HG03457 (cell line): ENCODE measurements around the gene PSMD13.
A peak's percentile ranks its signal among the peaks of the same experiment; 100 is the strongest.
"Not testable (repeated sequence)": the region's sequence is repeated elsewhere in the genome, so short reads cannot be mapped to it uniquely, and the experiment has no call there.

Experiments
- ATAC-seq: cut with Tn5 transposase; IDR thresholded peaks from one replicate; pipeline ENCODE4 v1.9.1; 2021; ENCODE audit warnings: moderate number of reproducible peaks; ENCODE audit not compliant: unreplicated experiment

The PSMD13 gene

GRCh38 chr11:216081-216974 is 20.4 kb upstream of the PSMD13 start:
- no peak for ATAC-seq

DNA sequence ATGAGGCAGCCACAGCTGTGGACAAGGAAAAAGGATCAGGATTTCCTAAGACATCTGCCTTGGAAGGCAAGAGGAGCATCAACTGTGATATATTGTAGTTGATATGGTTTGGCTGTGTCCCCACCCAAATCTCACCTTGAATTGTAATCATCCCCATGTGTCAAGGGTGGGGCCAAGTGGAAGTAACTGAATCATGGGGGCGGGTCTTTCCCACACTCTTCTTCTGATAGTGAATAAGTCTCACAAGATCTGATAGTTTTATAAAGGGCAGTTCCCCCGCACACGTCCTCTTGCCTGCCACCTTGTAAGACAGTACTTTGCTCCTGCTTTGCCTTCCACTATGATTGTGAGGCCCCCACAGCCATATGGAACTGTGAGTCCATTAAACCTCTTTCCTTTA is 19.1 kb upstream of the PSMD13 start:
- ATAC-seq = no peak

GRCh38 chr11:218815-219593 is 17.8 kb upstream of the PSMD13 start:
- no peak for ATAC-seq

DNA sequence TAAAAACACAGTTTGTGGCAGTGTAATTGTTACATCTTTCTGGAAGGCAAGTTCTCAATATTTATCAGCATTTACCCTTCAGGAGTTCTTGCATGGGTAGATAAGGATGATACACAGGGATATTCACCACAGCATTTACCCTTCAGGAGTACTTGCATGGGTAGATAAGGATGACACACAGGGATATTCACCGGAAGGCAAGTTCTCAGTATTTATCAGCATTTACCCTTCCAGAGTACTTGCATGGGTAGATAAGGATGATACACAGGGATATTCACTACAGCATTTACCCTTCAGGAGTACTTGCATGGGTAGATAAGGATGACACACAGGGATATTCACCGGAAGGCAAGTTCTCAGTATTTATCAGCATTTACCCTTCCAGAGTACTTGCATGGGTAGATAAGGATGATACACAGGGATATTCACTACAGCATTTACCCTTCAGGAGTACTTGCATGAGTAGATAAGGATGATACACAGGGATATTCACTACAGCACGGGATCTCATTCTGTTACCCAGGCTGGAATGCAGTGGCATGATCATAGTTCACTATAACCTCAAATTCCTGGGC is 16.0 kb upstream of the PSMD13 start:
- not testable (repeated sequence) for ATAC-seq

- ATAC-seq = no peak
Measured at GRCh38 chr11:221539-221938, 15.2 kb upstream of the PSMD13 start.

DNA sequence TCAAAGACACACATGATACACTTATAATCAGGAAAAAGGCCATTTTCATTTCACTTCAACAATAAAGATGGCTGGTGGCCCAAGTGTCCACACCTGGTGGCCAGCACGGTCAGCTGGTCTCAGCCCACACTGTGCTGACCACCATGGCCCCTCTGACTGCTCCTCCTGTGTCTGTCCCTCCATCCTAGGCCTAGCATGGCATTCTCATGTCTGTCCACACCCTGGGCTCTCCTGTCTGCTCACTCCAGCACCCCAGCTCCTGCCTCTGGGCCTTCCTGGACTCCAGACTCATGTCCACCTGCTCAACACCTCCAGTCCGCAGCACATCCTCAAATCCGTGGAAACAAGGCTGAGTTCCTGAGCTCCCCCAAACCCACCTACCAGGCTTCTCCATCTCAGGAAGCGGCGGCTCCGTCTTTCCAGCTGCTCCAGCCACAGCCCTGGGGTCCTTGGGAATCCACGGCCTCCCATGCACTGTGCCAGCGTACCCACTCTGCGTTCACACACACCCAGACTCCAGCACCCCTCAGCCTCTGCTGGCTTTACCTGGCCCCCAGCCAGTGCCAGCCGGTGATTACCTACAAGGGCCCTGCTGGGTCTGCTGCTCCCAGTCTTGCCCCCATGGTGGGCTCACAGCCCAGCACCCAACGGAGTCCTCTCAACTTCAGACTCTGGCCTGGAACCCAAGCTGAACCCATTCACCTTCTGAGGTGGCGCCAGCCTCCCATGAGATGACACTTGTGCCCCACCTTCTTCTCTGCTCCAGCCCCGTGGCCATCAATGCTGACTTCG is 14.6 kb upstream of the PSMD13 start:
- no peak for ATAC-seq

- ATAC-seq = no peak
Measured at GRCh38 chr11:223026-223789, 13.6 kb upstream of the PSMD13 start.

DNA sequence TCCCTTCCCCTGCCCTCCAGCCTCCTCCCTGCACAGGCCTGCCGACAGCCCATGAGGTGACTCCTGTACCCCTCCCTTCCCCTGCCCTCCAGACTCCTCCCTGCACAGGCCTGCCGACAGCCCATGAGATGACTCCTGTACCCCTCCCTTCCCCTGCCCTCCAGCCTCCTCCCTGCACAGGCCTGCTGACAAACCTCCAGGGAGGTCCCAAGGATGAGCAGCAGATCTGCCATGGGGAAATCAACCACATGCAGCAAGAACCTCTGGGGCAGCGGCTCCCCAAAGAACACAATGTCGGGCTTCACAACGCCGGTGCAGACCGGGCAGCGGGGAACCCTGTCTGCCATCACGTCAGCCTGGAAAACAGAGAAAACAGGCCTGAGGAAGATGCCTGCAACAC is 12.9 kb upstream of the PSMD13 start:
- ATAC-seq = no peak

- ATAC-seq = no peak
Measured at GRCh38 chr11:224424-224823, 12.4 kb upstream of the PSMD13 start.

GRCh38 chr11:225734-226453 is 10.9 kb upstream of the PSMD13 start:
- ATAC-seq = no peak

DNA sequence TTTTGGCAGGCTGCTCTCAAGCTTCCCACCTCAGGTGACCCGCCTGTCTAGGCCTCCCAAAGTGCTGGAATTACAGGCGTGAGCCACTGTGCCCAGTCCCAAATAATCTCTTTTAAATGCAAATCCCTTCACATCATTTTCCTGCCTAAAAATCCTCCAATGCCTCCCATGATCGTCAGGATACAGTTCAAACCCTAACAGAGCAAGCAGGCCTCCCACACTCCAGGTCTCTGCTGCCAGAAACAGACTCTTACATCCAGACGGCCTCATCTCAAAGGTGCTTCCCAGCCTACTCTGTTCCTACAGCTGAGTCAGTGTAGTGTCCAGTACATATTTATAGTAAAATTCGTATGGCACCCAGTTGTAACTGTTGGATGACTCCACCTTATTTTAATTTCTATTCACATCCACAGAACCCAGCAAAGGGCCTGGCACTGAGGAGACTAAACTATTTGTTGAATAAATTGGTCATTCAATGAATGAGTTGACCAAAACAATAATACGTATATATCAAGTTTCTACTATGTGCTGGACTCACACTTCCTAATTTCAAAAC is 8.9 kb upstream of the PSMD13 start:
- no peak for ATAC-seq

- ATAC-seq = no peak
Measured at GRCh38 chr11:230431-230830, 6.3 kb upstream of the PSMD13 start.

- ATAC-seq = no peak
Measured at GRCh38 chr11:232783-233565, 3.8 kb upstream of the PSMD13 start.

DNA sequence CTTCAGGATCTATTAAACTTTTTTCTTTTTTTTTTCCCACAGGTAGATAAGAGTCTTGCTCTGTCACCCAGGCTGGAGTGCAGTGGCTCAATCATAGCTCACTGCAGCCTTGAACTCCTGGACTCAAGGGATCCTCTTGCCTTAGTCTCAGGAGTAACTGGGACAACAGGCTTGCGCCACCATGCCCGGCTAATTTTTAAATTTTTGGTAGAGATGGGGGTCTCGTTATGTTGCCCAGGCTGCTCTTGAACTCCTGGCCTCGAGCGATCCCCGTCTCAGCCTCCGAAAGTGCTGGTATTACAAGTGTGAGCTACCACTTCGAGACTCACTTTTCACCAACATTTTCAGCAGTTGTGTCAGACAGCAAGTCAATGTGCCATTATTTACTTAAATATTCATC is 1.6 kb upstream of the PSMD13 start:
- ATAC-seq = no peak

DNA sequence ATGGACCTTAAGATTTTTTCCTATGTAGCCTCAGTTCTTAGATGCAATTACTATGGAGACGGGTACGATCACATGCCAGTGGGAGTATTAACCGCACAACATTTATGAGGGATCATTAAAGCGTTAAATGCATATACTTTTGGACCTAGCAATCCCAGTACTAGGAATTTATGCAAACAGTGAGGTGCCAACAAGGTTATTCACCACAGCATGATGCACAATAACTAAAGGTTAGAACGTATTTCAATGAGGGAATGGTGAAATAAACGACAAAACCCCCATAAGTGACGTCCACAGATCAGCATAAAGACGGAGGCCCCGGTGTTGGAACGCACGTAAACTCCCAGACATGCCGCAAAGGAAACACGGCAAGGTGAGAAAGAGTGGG is 1.2 kb upstream of the PSMD13 start:
- peak; percentile 5 for ATAC-seq

DNA sequence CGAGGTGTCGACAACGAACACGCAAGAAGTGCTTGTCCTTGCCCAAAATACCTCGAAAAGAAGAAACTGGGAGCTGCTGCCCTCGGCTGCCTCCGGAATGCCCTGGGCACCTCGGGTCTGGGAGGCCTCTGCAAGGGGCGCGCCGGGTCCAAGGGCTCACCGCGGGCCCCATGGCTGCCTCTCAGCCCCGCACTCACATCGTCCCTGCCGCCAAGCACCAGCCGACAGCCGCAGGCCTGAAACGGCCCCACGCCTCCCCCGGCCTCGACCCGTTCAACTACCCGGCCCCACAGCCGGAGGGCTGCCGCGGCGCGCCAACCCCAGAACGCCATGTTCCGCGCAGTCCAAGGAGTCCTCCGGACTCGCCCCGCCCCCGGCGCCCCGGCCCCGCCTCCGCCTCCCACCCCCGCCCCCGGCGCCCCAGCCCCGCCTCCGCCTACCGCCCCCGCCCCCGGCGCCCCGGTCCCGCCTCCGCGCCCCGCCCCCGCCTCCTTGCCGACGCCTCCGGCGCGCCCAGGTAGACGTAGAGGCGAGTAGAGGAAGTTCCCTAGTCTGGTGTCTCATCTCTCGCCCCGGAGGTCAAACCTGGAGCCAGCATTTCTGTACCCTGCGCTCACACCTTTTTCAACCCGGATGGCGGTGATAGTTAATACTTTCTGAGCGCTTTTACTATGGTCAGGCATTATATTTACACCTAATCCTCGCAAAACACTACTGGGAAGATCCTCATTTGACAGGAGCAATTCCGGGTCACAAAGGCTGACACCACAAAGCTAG is 591 bp upstream of the PSMD13 start, which contains the start of gene SIRT3:
SIRT3 (minus strand) TSS at position 346 of the 777 bp plus-strand sequence; CDS start at position 332, 14 bp downstream.
- peak; percentile 51 for ATAC-seq

- not testable (repeated sequence) for ATAC-seq
Measured at GRCh38 chr11:238346-238745, 1.6 kb downstream of the PSMD13 start.

DNA sequence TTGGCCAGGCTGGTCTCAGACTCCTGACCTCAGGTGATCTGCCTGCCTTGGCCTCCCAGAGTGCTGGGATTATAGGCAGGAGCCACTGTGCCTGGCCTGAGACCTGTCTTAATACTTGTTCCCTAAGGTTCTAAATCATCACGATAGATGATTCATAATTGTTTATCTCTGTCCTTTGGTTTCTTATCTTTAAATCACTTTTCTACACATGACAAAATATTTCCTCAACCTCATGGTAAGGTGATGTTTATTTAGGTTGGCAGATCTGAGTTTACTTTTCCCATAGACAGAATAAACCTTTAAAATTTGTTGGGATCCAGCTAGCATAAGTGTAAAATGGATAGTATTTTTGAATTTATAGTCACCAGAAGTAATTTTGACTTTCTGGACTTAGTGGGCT is 3.5 kb downstream of the PSMD13 start:
- ATAC-seq = no peak
